ENCODE measurements around the gene KDM3B. TPM values are rescaled to one million over a fixed set of nuclear protein-coding genes. Genes with fewer than 3 reads are reported as not detected.
"Not testable (repeated sequence)": the region's sequence is repeated elsewhere in the genome, so short reads cannot be mapped to it uniquely, and the experiment has no call there.

KDM3B gene
- total RNA-seq, 1 donor from 2014 or later, result 96.1 TPM

DNA sequence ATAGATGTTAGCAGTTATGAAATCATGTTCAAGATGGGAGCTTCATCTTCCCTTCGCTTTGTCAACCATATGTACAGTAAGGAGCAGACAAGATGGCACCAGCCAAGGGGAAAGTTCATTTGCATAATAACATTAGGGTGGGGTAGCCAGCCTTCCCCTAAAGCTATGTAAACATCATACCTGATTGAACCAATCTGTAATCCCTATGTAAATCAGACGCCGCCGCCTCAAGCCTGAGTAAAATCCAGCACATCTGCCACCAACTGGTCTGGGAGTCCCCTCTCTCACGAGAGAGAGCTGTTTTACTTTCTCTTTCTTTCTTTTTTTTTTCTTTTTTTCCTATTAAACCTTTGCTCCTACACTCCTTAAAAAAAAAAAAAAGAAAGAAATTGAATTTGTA lies 55.5 kb downstream of the KDM3B start:
- Mint-ChIP-seq H3K36me3 (peaks cover 45% of the 10 kb centered on the region), H3K9me3 (peaks cover 9% of the 10 kb centered on the region), H3K27ac (no peak overlapping the region), H3K4me1 (peaks cover 3% of the 10 kb centered on the region), H3K27me3 (ENCODE audit: low read depth) (no peaks in the 10 kb centered on the region), H3K4me3 (no peak overlapping the region)
- DNase-seq (ENCODE audit: low spot score in 2 of 2, unreplicated experiment in 2 of 2), result no peak
- TF ChIP-seq, protein P1, sequence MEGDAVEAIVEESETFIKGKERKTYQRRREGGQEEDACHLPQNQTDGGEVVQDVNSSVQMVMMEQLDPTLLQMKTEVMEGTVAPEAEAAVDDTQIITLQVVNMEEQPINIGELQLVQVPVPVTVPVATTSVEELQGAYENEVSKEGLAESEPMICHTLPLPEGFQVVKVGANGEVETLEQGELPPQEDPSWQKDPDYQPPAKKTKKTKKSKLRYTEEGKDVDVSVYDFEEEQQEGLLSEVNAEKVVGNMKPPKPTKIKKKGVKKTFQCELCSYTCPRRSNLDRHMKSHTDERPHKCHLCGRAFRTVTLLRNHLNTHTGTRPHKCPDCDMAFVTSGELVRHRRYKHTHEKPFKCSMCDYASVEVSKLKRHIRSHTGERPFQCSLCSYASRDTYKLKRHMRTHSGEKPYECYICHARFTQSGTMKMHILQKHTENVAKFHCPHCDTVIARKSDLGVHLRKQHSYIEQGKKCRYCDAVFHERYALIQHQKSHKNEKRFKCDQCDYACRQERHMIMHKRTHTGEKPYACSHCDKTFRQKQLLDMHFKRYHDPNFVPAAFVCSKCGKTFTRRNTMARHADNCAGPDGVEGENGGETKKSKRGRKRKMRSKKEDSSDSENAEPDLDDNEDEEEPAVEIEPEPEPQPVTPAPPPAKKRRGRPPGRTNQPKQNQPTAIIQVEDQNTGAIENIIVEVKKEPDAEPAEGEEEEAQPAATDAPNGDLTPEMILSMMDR (IDR thresholded peaks at IDR 0.05; ENCODE audit: unreplicated experiment), result no peak

DNA sequence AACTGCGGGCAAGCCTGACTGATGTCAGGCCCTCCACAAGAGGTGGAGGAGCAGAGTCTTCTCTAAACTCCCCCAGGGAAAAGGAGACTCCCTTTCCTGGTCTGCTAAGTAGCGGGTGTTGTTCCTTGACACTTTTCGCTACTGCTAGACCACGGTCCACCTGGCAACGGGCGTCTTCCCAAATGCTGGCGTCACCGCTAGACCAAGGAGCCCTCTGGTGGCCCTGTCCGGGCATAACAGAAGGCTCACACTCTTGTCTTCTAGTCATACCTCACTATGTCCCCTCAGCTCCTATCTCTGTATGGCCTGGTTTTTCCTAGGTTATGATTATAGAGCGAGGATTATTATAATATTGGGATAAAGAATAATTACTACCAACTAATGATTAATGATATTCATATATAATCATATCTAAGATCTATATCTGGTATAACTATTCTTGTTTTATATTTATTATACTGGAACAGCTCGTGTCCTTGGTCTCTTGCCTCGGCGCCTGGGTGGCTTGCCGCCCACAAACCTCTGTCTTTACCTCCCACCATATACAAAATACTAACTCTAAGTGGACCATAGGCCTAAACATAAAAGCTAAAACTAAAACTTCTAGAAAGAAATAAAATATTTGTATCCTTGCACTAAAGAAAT lies 58.6 kb downstream of the KDM3B start:
- peaks cover 45% of the 10 kb centered on the region for H3K36me3 Mint-ChIP-seq
- not testable (repeated sequence) for H3K9me3 Mint-ChIP-seq; H3K27ac Mint-ChIP-seq; DNase-seq (ENCODE audit: low spot score in 2 of 2, unreplicated experiment in 2 of 2); H3K4me1 Mint-ChIP-seq; H3K27me3 Mint-ChIP-seq (ENCODE audit: low read depth); H3K4me3 Mint-ChIP-seq

DNA sequence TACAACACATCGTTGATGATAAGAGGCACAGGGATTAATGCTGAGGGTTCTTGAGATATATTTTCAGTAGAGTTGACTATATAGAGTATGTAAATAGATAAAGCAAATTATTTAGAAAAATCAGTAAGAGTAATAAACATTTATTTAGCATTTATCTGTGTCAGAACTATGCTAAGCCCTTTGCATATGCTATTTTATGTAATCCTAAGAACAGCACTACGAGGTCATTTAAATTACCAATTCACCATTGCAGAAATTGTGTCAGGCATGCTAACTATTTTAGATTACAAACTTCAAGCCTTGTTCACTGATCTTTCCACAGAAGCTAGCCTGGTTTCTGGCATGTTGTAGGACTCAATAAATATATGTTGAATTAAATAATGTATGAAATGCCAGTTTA lies 66.0 kb downstream of the KDM3B start:
- H3K4me3 Mint-ChIP-seq, result no peak overlapping the region
- no peaks in the 10 kb centered on the region for H3K4me1 Mint-ChIP-seq
- TF ChIP-seq, protein P1 (IDR thresholded peaks at IDR 0.05; ENCODE audit: unreplicated experiment), result no peak
- no peak overlapping the region for H3K27ac Mint-ChIP-seq
- H3K27me3 Mint-ChIP-seq (ENCODE audit: low read depth), result no peaks in the 10 kb centered on the region
- DNase-seq (ENCODE audit: low spot score in 2 of 2, unreplicated experiment in 2 of 2), result no peak
- H3K36me3 Mint-ChIP-seq, result peaks cover 46% of the 10 kb centered on the region
- H3K9me3 Mint-ChIP-seq, result no peaks in the 10 kb centered on the region

DNA sequence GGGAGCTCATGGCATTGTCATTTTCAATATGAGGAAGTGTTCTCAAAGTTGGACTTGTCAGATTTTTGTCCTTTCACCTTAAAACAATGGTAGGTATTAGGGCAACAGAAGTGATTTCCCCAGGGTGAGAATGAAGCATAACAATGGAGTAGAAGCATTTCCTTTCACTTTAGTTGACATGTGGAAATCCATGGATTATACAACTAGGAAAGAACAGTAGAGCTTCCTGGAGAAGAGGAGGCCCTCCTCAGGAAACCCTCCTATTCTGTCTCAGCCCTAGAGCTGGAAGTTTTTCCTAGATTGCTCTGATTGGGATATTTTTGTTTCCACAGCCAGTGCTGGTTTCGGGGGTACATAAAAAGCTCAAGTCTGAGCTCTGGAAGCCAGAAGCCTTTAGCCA lies 72.6 kb downstream of the KDM3B start:
- H3K36me3 Mint-ChIP-seq, result peaks cover 53% of the 10 kb centered on the region
- TF ChIP-seq, protein P1 (IDR thresholded peaks at IDR 0.05; ENCODE audit: unreplicated experiment), result no peak
- H3K4me1 Mint-ChIP-seq, result no peaks in the 10 kb centered on the region
- H3K27me3 Mint-ChIP-seq (ENCODE audit: low read depth), result no peaks in the 10 kb centered on the region
- no peaks in the 10 kb centered on the region for H3K9me3 Mint-ChIP-seq
- no peak overlapping the region for H3K4me3 Mint-ChIP-seq
- H3K27ac Mint-ChIP-seq, result no peak overlapping the region
- no peak for DNase-seq (ENCODE audit: low spot score in 2 of 2, unreplicated experiment in 2 of 2)

DNA sequence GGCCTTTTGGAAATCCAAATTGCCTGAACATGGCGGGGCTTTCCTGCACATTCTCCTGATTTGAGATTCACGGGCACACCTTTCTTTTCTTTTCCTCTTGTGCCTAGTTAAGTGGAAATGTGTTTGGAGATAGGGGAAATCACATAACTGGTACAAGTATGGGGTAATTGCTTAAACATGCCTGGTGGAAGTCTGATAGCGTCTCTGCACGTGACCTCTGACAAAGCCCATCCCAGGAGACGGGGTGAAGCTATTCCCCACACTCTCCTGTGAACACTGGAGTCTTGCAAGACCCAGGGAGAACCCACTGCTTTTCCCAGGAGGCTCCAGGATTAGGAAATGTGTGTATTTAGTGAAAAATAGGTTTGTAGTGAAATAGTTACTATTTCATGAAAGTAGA lies 83.5 kb downstream of the KDM3B start:
- Mint-ChIP-seq H3K27ac (no peak overlapping the region), H3K9me3 (no peaks in the 10 kb centered on the region), H3K4me1 (peaks cover 16% of the 10 kb centered on the region), H3K27me3 (ENCODE audit: low read depth) (no peaks in the 10 kb centered on the region), H3K36me3 (peaks cover 24% of the 10 kb centered on the region), H3K4me3 (no peak overlapping the region)
- TF ChIP-seq, protein P1 (IDR thresholded peaks at IDR 0.05; ENCODE audit: unreplicated experiment), result no peak
- DNase-seq (ENCODE audit: low spot score in 2 of 2, unreplicated experiment in 2 of 2), result no peak

DNA sequence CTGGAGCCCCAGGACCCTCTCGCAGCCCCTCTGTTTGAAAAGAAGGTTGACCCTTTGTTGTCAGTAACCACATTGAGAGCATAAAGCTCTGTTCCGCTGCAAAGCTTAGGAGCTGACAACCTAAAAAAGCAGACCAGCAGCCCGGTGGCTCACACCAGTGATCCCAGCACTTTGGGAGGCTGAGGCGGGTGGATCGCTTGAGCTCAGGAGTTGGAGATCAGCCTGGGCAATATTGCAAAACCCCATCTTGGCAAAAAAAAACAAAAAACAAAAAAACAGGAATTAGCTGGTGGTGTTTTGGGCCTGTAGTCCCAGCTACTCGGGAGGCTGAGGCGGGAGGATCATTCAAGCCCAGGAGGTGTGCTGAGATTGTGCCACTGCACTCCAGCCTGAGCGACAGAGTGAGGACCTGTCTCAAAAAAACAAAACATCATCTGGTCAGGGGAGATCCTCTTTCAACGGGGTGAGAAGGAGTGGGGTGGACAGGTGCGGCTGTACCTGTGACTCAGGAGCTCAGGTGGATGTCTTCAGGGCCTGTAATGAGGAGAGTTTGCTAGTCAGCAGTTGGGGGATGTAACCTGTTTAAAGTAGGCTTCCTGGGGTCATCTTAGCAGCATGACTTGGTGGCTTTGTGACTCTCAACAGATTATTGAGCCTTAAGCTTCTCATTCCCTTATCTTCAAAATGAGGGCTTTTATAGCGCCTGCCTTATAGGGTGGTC lies 85.7 kb downstream of the KDM3B start:
- DNase-seq (ENCODE audit: low spot score in 2 of 2, unreplicated experiment in 2 of 2), result no peak
- H3K36me3 Mint-ChIP-seq, result peaks cover 13% of the 10 kb centered on the region
- peaks cover 16% of the 10 kb centered on the region for H3K4me1 Mint-ChIP-seq
- peak overlapping the region; percentile 27 for H3K27ac Mint-ChIP-seq
- H3K27me3 Mint-ChIP-seq (ENCODE audit: low read depth), result no peaks in the 10 kb centered on the region
- no peaks in the 10 kb centered on the region for H3K9me3 Mint-ChIP-seq
- TF ChIP-seq, protein P1 (IDR thresholded peaks at IDR 0.05; ENCODE audit: unreplicated experiment), result no peak
- H3K4me3 Mint-ChIP-seq, result peak overlapping the region; percentile 69
